GM12878 (cell line): ENCODE results near the gene OR2F2. TPM values are rescaled to one million over a fixed set of nuclear protein-coding genes. Genes with fewer than 3 reads are reported as not detected.
A peak's percentile ranks its signal among the peaks of the same experiment; 100 is the strongest.

Experiments used
- ATAC-seq: fragments of 200-7000 bp; cut with Tn5 transposase; 3 replicates; pipeline ENCODE4 v1.9.1; 2020; ENCODE audit warnings: mild to moderate bottlenecking, moderate library complexity
- BruUV-seq: library from RNA; stranded (reverse); fragments of 400-500 nt; replicated peaks from 2 replicates; lab custom pipeline; 2021; lab: Mats Ljungman, UMichigan
- CTCF ChIA-PET: fragments of 300-600 bp; sonication (Branson Sonifier 250); formaldehyde crosslinking; extraction: SDS; loops from one replicate; lab custom pipeline; 2021; ENCODE audit warnings: inconsistent platforms; lab: Yijun Ruan, JAX
- POLR2A ChIA-PET: fragments of 350-600 bp; formaldehyde crosslinking; extraction: SDS; loops from one replicate; lab custom pipeline; 2021; ENCODE audit warnings: inconsistent platforms; lab: Charles Lee
- RAD21 ChIA-PET: fragments of 300-600 bp; sonication (Branson Sonifier 250); formaldehyde crosslinking; loops from one replicate; lab custom pipeline; 2023; ENCODE audit warnings: antibody characterized with exemption; ENCODE audit not compliant: unreplicated experiment; lab: Charles Lee
- SMC1A ChIA-PET: fragments of 300-600 bp; sonication (Branson Sonifier 250); formaldehyde crosslinking; loops from one replicate; lab custom pipeline; 2023; ENCODE audit not compliant: unreplicated experiment, uncharacterized antibody; lab: Charles Lee
- DNase-seq: peaks from one replicate; pipeline ENCODE4 v3.0.0-alpha.2; 2011; ENCODE audit warnings: low read depth, low spot score
- FAIRE-seq: peaks from 3 replicates; lab custom pipeline; 2011; peaks lifted over from hg19 to GRCh38; lab: Jason Lieb, UNC
- H2AFZ ChIP-seq: 2 replicates; pipeline ENCODE4 v1.6.0; 2011; ENCODE audit warnings: low read depth, low read length, control low read depth; ENCODE audit not compliant: control insufficient read depth
- H3K27ac ChIP-seq: 2 replicates; pipeline ENCODE4 v1.5.1; 2011; ENCODE audit warnings: control low read depth; ENCODE audit not compliant: control insufficient read depth, insufficient read depth
- H3K27me3 ChIP-seq, 2 experiments: replicated peaks in 1 of 2; 2 replicates each; pipeline versions ENCODE4 v1.6.0 to v1.6.1; 2011; ENCODE audit warnings: low read length in 1 of 2; ENCODE audit not compliant: control insufficient read depth in 2 of 2, insufficient read depth in 2 of 2
- H3K36me3 ChIP-seq, 2 experiments: 2 replicates each; pipeline ENCODE4 v1.5.1; 2011; ENCODE audit warnings: low read length in 1 of 2; ENCODE audit not compliant: control insufficient read depth in 2 of 2, insufficient read depth in 2 of 2
- H3K4me1 ChIP-seq: 2 replicates; pipeline ENCODE4 v1.6.1; 2011; ENCODE audit warnings: mild to moderate bottlenecking, low read length, moderate library complexity, mixed read lengths; ENCODE audit not compliant: control insufficient read depth, insufficient read depth
- H3K4me2 ChIP-seq: 2 replicates; pipeline ENCODE4 v1.6.0; 2011; ENCODE audit warnings: control low read depth; ENCODE audit not compliant: control insufficient read depth, insufficient read depth
- H3K4me3 ChIP-seq: fragments of 200-600 bp; sonication (generic); 2 replicates; pipeline ENCODE4 v1.5.1; 2016
- H3K79me2 ChIP-seq: 2 replicates; pipeline ENCODE4 v1.6.0; 2011; ENCODE audit warnings: low read length; ENCODE audit not compliant: control insufficient read depth, insufficient read depth
- H3K9ac ChIP-seq: 2 replicates; pipeline ENCODE4 v1.8.0; 2011; ENCODE audit warnings: low read length, control low read depth, mixed read lengths; ENCODE audit not compliant: control insufficient read depth, insufficient read depth
- H3K9me3 ChIP-seq: replicated peaks from 3 replicates; pipeline ENCODE4 v1.5.1; 2011; ENCODE audit warnings: mild to moderate bottlenecking, low read length; ENCODE audit not compliant: control insufficient read depth, insufficient read depth
- H4K20me1 ChIP-seq: 2 replicates; pipeline ENCODE4 v1.6.0; 2011; ENCODE audit not compliant: control insufficient read depth, insufficient read depth
- IRF5 ChIP-seq: fragments of 450-650 bp; IDR thresholded peaks from 2 replicates; pipeline ENCODE4 v1.6.1; 2017; ENCODE audit warnings: borderline replicate concordance
- MEF2A ChIP-seq: IDR thresholded peaks from 2 replicates; pipeline ENCODE4 v1.6.1; 2011; ENCODE audit warnings: low read depth, mild to moderate bottlenecking, low read length, moderate library complexity; ENCODE audit not compliant: insufficient read depth
- RUNX3 ChIP-seq: IDR thresholded peaks from 2 replicates; pipeline ENCODE4 v1.6.1; 2012; ENCODE audit warnings: low read length, inconsistent platforms
- TCF3 ChIP-seq: IDR thresholded peaks from 2 replicates; pipeline ENCODE4 v1.6.1; 2012; ENCODE audit warnings: low read depth, mild to moderate bottlenecking, low read length, borderline replicate concordance; ENCODE audit not compliant: insufficient read depth
- ZNF24 ChIP-seq: fragments of 450-650 bp; IDR thresholded peaks from 2 replicates; pipeline ENCODE4 v1.6.1; 2017; ENCODE audit warnings: antibody characterized with exemption, mild to moderate bottlenecking
- in situ Hi-C: fragments of 300-500 bp; cut with MboI; formaldehyde crosslinking; loops from 9 replicates; pipeline ENCODE4 v1.14.3; 2018; ENCODE audit warnings: mixed read lengths
- intact Hi-C: fragments of 100-400 bp; cut with micrococcal nuclease; formaldehyde crosslinking; loops from one replicate; pipeline ENCODE4 v1.14.2; 2022; ENCODE audit not compliant: unreplicated experiment
- polyA plus RNA-seq, 11 experiments: library from polyadenylated mRNA; depleted of rRNA in 4 of 11; unstranded in 6 of 11; stranded (reverse) in 5 of 11; fragments of >200 nt; fragmentation: Nextera tagmentation in 4 of 11; fragmentation: Illumina TruSeq in 1 of 11; extraction: Ambion mirVana in 4 of 11; extraction: Trizol in 1 of 11; gene quantifications; 1 replicate in 1 of 11; 2 replicates in 10 of 11; pipeline versions ENCODE4 v1.2.1 to v1.2.3, GENCODE V29; 2011 to 2016; ENCODE audit warnings: inconsistent platforms in 2 of 11, missing spikeins in 2 of 11, low read depth in 1 of 11
- total RNA-seq, 4 experiments: library from RNA; depleted of rRNA in 3 of 4; stranded (reverse); fragments of >200 nt in 3 of 4; fragmentation: Illumina TruSeq in 1 of 4; extraction: Trizol in 1 of 4; gene quantifications; 2 replicates each; pipeline versions ENCODE4 v1.2.1 to v1.2.3, GENCODE V29; 2013 to 2021

The OR2F2 gene
- total and polyA plus RNA-seq, 10 of the 15 experiments (the other 5 are each of a cell fraction or from before 2014, with no cell fraction given): not detected

GRCh38 chr7:143931739-143932138 lies 3.3 kb upstream of the OR2F2 start:
- no peak overlapping the region for H3K4me2 ChIP-seq
- POLR2A ChIA-PET: interaction anchor here (0.7 kb wide), 1 partner anchor 1057 kb away, joined by 3 read pairs; no protein-coding TSS in a partner anchor
- no peak overlapping the region for H3K4me3 ChIP-seq
- no peaks in the 10 kb centered on the region for H3K27me3 ChIP-seq
- CTCF ChIA-PET: no interaction called here
- no peaks in the 10 kb centered on the region for H4K20me1 ChIP-seq
- H3K36me3 ChIP-seq: no peaks in the 10 kb centered on the region
- no TSS peak for BruUV-seq
- no peak overlapping the region for H2AFZ ChIP-seq
- H3K27ac ChIP-seq: no peak overlapping the region
- no peaks in the 10 kb centered on the region for H3K4me1 ChIP-seq
- no peak for FAIRE-seq
- no peak overlapping the region for H3K9ac ChIP-seq
- H3K9me3 ChIP-seq: no peaks in the 10 kb centered on the region
- ATAC-seq: no peak
- SMC1A ChIA-PET: interaction anchor here (0.6 kb wide), 1 partner anchor 81 kb away, joined by 3 read pairs; no protein-coding TSS in a partner anchor
- TF ChIP-seq IRF5 (no peak), MEF2A (0 out of 2 replicates have a peak, but pooled peaks have one; percentile 19), ZNF24 (no peak), RUNX3 (0 out of 2 replicates have a peak, but pooled peaks have one; percentile 25), TCF3 (no peak)
- no peak for DNase-seq
- in situ Hi-C loops: no loop called here
- H3K79me2 ChIP-seq: no peaks in the 10 kb centered on the region
- intact Hi-C loops: no loop called here
- RAD21 ChIA-PET: no interaction called here
